Psoas muscle (tissue), 8 donors: ENCODE data around the gene BBS1. TPM values are rescaled to one million over a fixed set of nuclear protein-coding genes. Genes with fewer than 3 reads are reported as not detected.
"Not testable (repeated sequence)": the region's sequence is repeated elsewhere in the genome, so short reads cannot be mapped to it uniquely, and the experiment has no call there.

ENCODE experiments used
- ATAC-seq, 4 donors: fragments of 200-7000 bp; cut with Tn5 transposase; one replicate each; pipeline ENCODE4 v1.9.1; 2020; ENCODE audit warnings: moderate library complexity in 3 of 4, mild to moderate bottlenecking in 2 of 4
- DNase-seq, 2 donors: peaks; one replicate each; pipeline ENCODE4 v3.0.0-alpha.2; 2020
- H3K27ac ChIP-seq: fragments of 200-600 bp; one replicate; pipeline ENCODE4 v1.8.0; 2022
- H3K27me3 ChIP-seq, 3 donors: fragments of 200-600 bp in 1 of 3; one replicate each; pipeline versions ENCODE4 v1.6.1 to v1.8.0; 2013 to 2022; ENCODE audit warnings: low read length in 2 of 3, mild to moderate bottlenecking in 2 of 3, moderate library complexity in 1 of 3; ENCODE audit not compliant: insufficient read depth in 3 of 3
- H3K36me3 ChIP-seq, 2 donors: fragments of 200-600 bp in 1 of 2; one replicate each; pipeline versions ENCODE4 v1.6.1 to v1.8.0; 2013 to 2022; ENCODE audit warnings: low read depth in 1 of 2, mild to moderate bottlenecking in 1 of 2, moderate library complexity in 1 of 2; ENCODE audit not compliant: insufficient read depth in 1 of 2
- H3K4me1 ChIP-seq: fragments of 200-600 bp; one replicate; pipeline ENCODE4 v1.8.0; 2022
- H3K4me3 ChIP-seq: fragments of 200-600 bp; one replicate; pipeline ENCODE4 v1.8.0; 2022; ENCODE audit warnings: mild to moderate bottlenecking
- H3K9me3 ChIP-seq: fragments of 200-600 bp; one replicate; pipeline ENCODE4 v1.8.0; 2022
- CTCF ChIP-seq: fragments of 200-600 bp; IDR thresholded peaks from one replicate; pipeline ENCODE4 v1.8.0; 2022; ENCODE audit warnings: antibody characterized with exemption
- WGBS, 3 donors: extraction: QIAGEN DNeasy Blood & Tissue Kit; methylation state at CpG; one replicate each; pipeline versions ENCODE4 v1.1.6 to v1.1.7; 2013; 5-methylcytosine and 5-hydroxymethylcytosine counted together
- intact Hi-C, 2 donors: fragments of 100-400 bp; cut with DNase I; formaldehyde crosslinking; loops; one replicate each; pipeline versions ENCODE4 v1.11.0 to v1.14.2; 2022
- polyA plus RNA-seq, 3 donors: library from polyadenylated mRNA; stranded (reverse); fragments of 200-250 nt; gene quantifications; one replicate each; pipeline ENCODE4 v1.2.3, GENCODE V29; 2013
- total RNA-seq, 4 donors: library from RNA; stranded (reverse); fragmentation: NEBNext Ultra II Directional in 2 of 4; extraction: Animal tissue kit (Norgen Biotek cat#: 25700) in 2 of 4; gene quantifications; one replicate each; pipeline versions ENCODE4 v1.2.1 to v1.2.4, GENCODE V29; 2021 to 2023
- donor health status: healthy with polysubstance abuse.
- donor health status: DM: no; HTN: no; CAD: no; lungs with moderate emphysema.
- donor health status: Bipolar disorder and iron deficiency.
- donor health status: healthy.
- donor health status: DM: yes; HTN: yes; CAD: no.
- donor health status: DM: no; HTN: no; CAD: no.
- donor health status: DM: no; HTN: no; CAD: no.
- donor health status: DM: yes; HTN: yes; CAD: no.

BBS1 gene
- total and polyA plus RNA-seq, 7 donors = 4.4 to 15.3 (median 10.9) TPM

- TF ChIP-seq CTCF = no peak
- Histone ChIP-seq H3K36me3 (peaks cover 5 to 52% of the 10 kb centered on the region in 2 donors), H3K4me3 (no peak overlapping the region), H3K27me3 (no peaks in the 10 kb centered on the region), H3K9me3 (no peaks in the 10 kb centered on the region), H3K27ac (no peak overlapping the region), H3K4me1 (peaks cover 10% of the 10 kb centered on the region)
- DNase-seq (no peak), ATAC-seq (peak in 1 of 4 donors; percentile 20)
- intact Hi-C loops = no loop called here
- 68 to 80% (median 74%) methylated on average over 16 of the region's 16 CpGs for WGBS, 3 donors
These were observed 28.9 kb downstream of the BBS1 start for GRCh38 chr11:66539170-66539869.

- no peak overlapping the region for H3K27ac ChIP-seq
These were observed 29.4 kb downstream of the BBS1 start for GRCh38 chr11:66539870-66540213.

GRCh38 chr11:66540598-66540997 lies 30.2 kb downstream of the BBS1 start:
- H3K27ac ChIP-seq, intact Hi-C loops, H3K9me3 ChIP-seq, ATAC-seq, H3K4me3 ChIP-seq, H3K27me3 ChIP-seq, DNase-seq: not testable (repeated sequence)
- Histone ChIP-seq H3K4me1 (peaks cover 20% of the 10 kb centered on the region), H3K36me3 (peaks cover 5 to 43% of the 10 kb centered on the region in 2 donors)
- 51 to 78% (median 56%) methylated on average over 6 to 8 of the region's 8 CpGs for WGBS, 3 donors

More at GRCh38 chr11:66539870-66540213, 29.4 kb downstream of the BBS1 start:
- Histone ChIP-seq H3K4me1 (peaks cover 14% of the 10 kb centered on the region), H3K27me3 (no peaks in the 10 kb centered on the region), H3K36me3 (peaks cover 5 to 50% of the 10 kb centered on the region in 2 donors), H3K9me3 (no peaks in the 10 kb centered on the region), H3K4me3 (no peak overlapping the region)
- DNase-seq (no peak), ATAC-seq (no peak)
- WGBS, 3 donors = 83 to 95% (median 89%) methylated on average over 10 of the region's 10 CpGs
- TF ChIP-seq CTCF = no peak
- intact Hi-C loops = no loop called here

- Histone ChIP-seq H3K27ac (peak overlapping the region; percentile 36), H3K27me3 (no peaks in the 10 kb centered on the region), H3K4me3 (no peak overlapping the region), H3K9me3 (no peaks in the 10 kb centered on the region), H3K4me1 (peaks cover 24% of the 10 kb centered on the region), H3K36me3 (peaks cover 4 to 33% of the 10 kb centered on the region in 2 donors)
- no peak for ATAC-seq
- no peak for DNase-seq
- intact Hi-C loops = no loop called here
- WGBS, 3 donors = 25 to 60% (median 38%) methylated on average over 4 of the region's 4 CpGs
- no peak for TF ChIP-seq CTCF
These were observed 31.5 kb downstream of the BBS1 start for GRCh38 chr11:66541892-66542291.

GRCh38 chr11:66542362-66542761 lies 31.9 kb downstream of the BBS1 start:
- intact Hi-C loops = no loop called here
- DNase-seq = no peak
- H3K27ac ChIP-seq = peak overlapping the region; percentile 36
- WGBS, 3 donors = 46 to 84% (median 57%) methylated on average over 10 of the region's 10 CpGs
- no peaks in the 10 kb centered on the region for H3K9me3 ChIP-seq
- ATAC-seq = no peak
- peaks cover 27% of the 10 kb centered on the region for H3K4me1 ChIP-seq
- H3K27me3 ChIP-seq = no peaks in the 10 kb centered on the region
- TF ChIP-seq CTCF = no peak
- H3K36me3 ChIP-seq = peaks cover 0 to 29% of the 10 kb centered on the region in 2 donors
- no peak overlapping the region for H3K4me3 ChIP-seq
